Measurements from ENCODE around the gene NDRG3. TPM values are rescaled to one million over a fixed set of nuclear protein-coding genes. Genes with fewer than 3 reads are reported as not detected.
"Not testable (repeated sequence)": the region's sequence is repeated elsewhere in the genome, so short reads cannot be mapped to it uniquely, and the experiment has no call there.

NDRG3 gene
- total RNA-seq, 1 experiment from 2014 or later = 18.3 TPM

DNA sequence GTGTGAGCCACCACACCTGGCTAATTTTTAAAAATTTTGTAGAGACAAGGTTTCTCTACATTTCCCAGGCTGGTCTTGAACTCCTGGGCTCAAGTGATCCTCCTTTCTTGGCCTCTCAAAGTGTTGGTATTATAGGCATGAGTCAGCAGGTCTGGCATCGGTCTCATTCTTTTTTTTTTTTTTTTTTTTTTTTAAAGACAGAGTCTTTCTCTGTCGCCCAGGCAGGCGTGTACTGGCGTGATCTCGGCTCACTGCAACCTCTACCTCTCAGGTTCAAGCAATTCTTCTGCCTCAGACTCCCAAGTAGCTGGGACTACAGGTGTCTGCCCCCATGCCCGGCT is 137.5 kb downstream of the NDRG3 start:
- DNase-seq (ENCODE audit: low read depth) = not testable (repeated sequence)

GRCh38 chr20:36607586-36608387 is 138.1 kb downstream of the NDRG3 start:
- no peak for DNase-seq (ENCODE audit: low read depth)

DNA sequence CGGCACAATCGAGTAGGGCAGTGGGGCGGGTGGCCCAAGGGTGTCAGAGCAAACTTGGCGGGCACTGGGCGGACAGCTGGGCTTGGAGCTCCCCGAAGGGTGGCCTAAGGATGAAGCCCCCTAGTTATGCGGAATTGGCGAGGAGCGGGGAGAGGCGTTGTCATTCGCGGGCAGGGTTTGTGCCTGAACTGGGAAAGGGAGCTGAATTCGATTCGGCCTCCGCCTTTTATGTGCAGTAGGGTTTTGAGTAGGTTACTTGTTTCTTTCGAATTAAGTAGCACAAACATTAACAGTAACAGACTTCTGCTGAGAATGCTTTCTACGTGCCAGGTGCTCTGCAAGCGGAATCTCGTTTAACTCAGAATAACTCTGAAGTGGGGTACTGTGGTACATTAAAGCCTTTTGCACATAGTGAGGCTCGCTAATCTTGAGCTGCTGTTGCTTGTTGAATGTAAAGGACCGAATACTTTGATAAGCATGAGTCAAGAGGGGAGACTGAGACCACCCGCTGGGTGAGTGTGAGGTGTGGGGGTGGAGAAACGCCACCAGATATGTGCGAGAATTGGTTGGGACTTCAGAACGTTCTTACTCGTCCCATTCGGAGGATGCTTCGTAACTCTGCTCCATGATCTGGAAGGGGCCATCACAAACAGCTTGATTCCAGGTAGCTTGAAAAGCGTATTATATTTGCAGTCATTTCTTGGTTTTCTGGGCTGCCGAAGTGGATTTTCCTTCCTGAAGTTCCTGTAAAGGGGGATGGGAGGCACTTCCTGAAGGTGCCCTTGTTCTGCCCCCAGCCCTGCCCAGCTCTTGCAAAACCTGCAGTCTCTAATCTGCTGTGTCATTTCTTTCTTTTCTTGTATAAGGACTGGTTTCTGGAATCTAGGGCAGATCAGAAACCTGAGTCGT is 139.5 kb downstream of the NDRG3 start:
- no peak for DNase-seq (ENCODE audit: low read depth)

GRCh38 chr20:36605399-36606157 is 140.3 kb downstream of the NDRG3 start, which contains the start of gene RAB5IF:
Gene RAB5IF (plus strand): TSS chr20:36605779. CDS start chr20:36605952, 173 bp downstream.
- DNase-seq (ENCODE audit: low read depth) = peak; percentile 97

- no peak for DNase-seq (ENCODE audit: low read depth)
These were observed 140.9 kb downstream of the NDRG3 start for GRCh38 chr20:36604952-36605398.

Other genes with a start within 250 kb of the NDRG3 start
- 80.9 and 83.7 TPM in 2 replicates for gene MYL9, start 204.6 kb downstream of the NDRG3 start, total RNA-seq (2014; rRNA removed)
- gene TGIF2, start 172.5 kb downstream of the NDRG3 start, total RNA-seq (2014; rRNA removed) = 5.3 and 10.2 TPM in 2 replicates
- gene RAB5IF, start 140.3 kb downstream of the NDRG3 start, total RNA-seq (2014; rRNA removed) = 114 and 120 TPM in 2 replicates
- gene SLA2, start 99.9 kb downstream of the NDRG3 start, total RNA-seq (2014; rRNA removed) = 0.19 TPM in 1 of 2 replicates, not detected in the other
- 40.5 and 42.4 TPM in 2 replicates for gene DSN1, start 27.7 kb upstream of the NDRG3 start, total RNA-seq (2014; rRNA removed)
- gene TLDC2, start 130.0 kb upstream of the NDRG3 start, total RNA-seq (2014; rRNA removed) = not detected in 2 replicates
- 12.6 and 21.5 TPM in 2 replicates for gene SAMHD1, start 205.6 kb upstream of the NDRG3 start, total RNA-seq (2014; rRNA removed)